K562 (cell line): ENCODE results near the gene TCF12. TPM values are rescaled to one million over a fixed set of nuclear protein-coding genes. Genes with fewer than 3 reads are reported as not detected.

Experiments
- BRD4 ChIP-seq: fragments of 200-600 bp; sonication (generic); IDR thresholded peaks from 2 replicates; pipeline ENCODE4 v1.6.1; 2017; ENCODE audit warnings: inconsistent platforms
- RHOXF2B ChIP-seq: fragments of 250-450 bp; sonication (Bioruptor Pico); conservative IDR thresholded peaks from 2 replicates; pipeline ENCODE4 v1.5.1; 2021
- SMARCA5 ChIP-seq: fragments of 450-650 bp; IDR thresholded peaks from 2 replicates; pipeline ENCODE4 v1.6.1; 2016
- STAT5A ChIP-seq: IDR thresholded peaks from 2 replicates; pipeline ENCODE4 v1.6.1; 2012; ENCODE audit warnings: low read length, inconsistent platforms, borderline replicate concordance
- polyA plus RNA-seq, 8 experiments: library from polyadenylated mRNA; depleted of rRNA in 4 of 8; stranded (reverse) in 5 of 8; unstranded in 3 of 8; fragments of >200 nt; fragmentation: Nextera tagmentation in 2 of 8; fragmentation: Illumina TruSeq in 1 of 8; extraction: Ambion mirVana in 2 of 8; extraction: Trizol in 1 of 8; gene quantifications; 2 replicates each; pipeline versions ENCODE4 v1.2.1 to v1.2.3, GENCODE V29; 2011 to 2014; ENCODE audit warnings: inconsistent platforms in 1 of 8, missing spikeins in 1 of 8
- total RNA-seq, 7 experiments: library from RNA; depleted of rRNA in 6 of 7; stranded (reverse); fragments of >200 nt in 6 of 7; fragmentation: Illumina TruSeq in 2 of 7; extraction: Trizol in 2 of 7; gene quantifications; 2 replicates each; pipeline versions ENCODE4 v1.2.1 to v1.2.3, GENCODE V29; 2011 to 2021; ENCODE audit warnings: low replicate concordance in 1 of 7
- TF ChIP-seq, protein P1 (sequence below), 2 experiments: fragments of 450-650 bp; formaldehyde crosslinking in 1 of 2; IDR thresholded peaks; 2 replicates each; pipeline versions ENCODE4 v1.4.0 to v1.6.1; 2014 to 2020; ENCODE audit warnings: mild to moderate bottlenecking in 2 of 2, borderline replicate concordance in 1 of 2, low read depth in 1 of 2

The TCF12 gene
- total and polyA plus RNA-seq, 9 of the 15 experiments (the other 6 are each of a cell fraction or from before 2014, with no cell fraction given) = 10.5 to 132 (median 52.9) TPM

DNA sequence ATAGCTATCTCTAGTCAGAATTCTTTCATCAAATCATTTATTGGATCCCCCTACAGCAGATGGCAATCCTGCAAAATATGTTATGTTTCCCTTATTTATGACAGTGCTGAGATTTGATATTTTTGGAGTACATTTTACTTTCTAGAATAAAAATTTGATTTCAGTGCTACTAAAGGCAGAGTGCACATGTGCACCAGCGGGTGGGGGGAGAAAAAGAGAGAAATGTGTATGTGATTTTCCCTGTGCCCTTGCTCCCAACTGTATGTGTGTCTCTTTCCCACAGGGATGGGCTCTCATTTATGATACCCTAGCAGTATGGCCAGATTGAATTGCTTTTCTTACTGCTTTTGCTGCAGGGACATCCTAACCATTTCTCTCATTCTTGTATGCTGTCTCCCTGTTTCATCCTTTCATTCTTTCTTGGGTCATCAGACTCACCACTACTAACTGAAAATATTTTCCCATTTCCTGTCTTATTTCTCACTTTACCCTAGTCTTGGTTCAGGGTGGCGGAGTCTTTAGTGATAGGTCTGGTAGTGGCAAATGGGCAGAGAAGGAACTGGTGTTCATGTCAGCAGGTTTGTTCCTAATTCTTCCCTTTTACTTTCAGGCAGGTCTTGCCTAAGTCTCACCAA, 140.7 kb downstream of the TCF12 start (continued):
- TF ChIP-seq RHOXF2B (CRISPR knock-in tag) (no peak), SMARCA5 (no peak), BRD4 (no peak), STAT5A (no peak)
- TF ChIP-seq, protein P1, sequence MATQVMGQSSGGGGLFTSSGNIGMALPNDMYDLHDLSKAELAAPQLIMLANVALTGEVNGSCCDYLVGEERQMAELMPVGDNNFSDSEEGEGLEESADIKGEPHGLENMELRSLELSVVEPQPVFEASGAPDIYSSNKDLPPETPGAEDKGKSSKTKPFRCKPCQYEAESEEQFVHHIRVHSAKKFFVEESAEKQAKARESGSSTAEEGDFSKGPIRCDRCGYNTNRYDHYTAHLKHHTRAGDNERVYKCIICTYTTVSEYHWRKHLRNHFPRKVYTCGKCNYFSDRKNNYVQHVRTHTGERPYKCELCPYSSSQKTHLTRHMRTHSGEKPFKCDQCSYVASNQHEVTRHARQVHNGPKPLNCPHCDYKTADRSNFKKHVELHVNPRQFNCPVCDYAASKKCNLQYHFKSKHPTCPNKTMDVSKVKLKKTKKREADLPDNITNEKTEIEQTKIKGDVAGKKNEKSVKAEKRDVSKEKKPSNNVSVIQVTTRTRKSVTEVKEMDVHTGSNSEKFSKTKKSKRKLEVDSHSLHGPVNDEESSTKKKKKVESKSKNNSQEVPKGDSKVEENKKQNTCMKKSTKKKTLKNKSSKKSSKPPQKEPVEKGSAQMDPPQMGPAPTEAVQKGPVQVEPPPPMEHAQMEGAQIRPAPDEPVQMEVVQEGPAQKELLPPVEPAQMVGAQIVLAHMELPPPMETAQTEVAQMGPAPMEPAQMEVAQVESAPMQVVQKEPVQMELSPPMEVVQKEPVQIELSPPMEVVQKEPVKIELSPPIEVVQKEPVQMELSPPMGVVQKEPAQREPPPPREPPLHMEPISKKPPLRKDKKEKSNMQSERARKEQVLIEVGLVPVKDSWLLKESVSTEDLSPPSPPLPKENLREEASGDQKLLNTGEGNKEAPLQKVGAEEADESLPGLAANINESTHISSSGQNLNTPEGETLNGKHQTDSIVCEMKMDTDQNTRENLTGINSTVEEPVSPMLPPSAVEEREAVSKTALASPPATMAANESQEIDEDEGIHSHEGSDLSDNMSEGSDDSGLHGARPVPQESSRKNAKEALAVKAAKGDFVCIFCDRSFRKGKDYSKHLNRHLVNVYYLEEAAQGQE (IDR thresholded peaks at IDR 0.05; ENCODE audit: borderline replicate concordance) = no peak
- TF ChIP-seq, protein P1 (CRISPR knock-in tag; IDR thresholded peaks at IDR 0.05; ENCODE audit: low read depth) = no peak
- TF ChIP-seq, all 486 proteins: peak for 0
